ENCODE data around the gene ME2.
"Not testable (repeated sequence)": the region's sequence is repeated elsewhere in the genome, so short reads cannot be mapped to it uniquely, and the experiment has no call there.

ME2 gene

DNA sequence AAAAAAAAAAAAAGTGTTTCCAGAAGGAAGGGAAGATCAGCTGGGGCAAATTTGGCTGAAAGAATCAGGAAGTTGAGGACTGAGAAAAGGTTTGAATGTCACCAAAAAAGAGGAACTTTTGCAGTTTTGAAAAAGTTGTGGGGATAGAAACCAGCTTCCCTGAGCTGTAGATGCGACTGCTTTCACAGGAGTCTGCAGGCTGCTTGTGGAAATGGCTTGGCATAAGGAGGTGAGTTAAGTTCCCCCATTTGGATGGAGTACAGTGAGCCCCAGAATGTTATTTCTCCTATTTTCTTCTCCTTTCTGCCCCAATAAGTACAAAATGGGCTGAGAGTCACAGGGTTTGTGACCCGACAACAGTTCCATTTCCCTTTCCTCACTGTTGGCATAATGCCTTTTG is 16.5 kb upstream of the ME2 start:
- no peak for DNase-seq (ENCODE audit: low spot score)

DNA sequence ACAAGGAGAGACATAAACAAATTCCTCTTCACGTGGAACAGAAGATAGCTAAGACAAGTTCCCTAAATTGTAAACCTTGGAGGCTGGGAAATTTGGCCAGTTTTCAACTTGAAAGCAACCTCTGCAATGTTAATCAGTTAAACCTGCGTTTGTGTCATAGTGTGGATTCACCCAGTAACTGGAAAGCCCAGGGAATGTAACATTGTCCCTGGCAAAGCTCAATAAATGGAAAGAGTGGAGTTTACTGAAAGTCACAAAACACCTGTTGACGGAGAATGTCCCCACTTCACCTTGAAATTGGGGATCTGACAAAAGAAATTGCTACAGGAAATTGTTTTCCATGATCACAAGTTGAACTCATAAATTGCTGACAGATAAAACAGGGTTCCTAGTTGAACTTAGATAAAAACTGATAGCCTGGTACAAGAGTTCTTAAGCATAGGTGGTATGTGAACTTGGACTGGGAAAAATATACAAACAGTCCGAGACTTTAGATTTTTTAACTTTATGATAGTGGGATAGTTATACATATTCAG is 15.0 kb upstream of the ME2 start:
- no peak for DNase-seq (ENCODE audit: low spot score)

DNA sequence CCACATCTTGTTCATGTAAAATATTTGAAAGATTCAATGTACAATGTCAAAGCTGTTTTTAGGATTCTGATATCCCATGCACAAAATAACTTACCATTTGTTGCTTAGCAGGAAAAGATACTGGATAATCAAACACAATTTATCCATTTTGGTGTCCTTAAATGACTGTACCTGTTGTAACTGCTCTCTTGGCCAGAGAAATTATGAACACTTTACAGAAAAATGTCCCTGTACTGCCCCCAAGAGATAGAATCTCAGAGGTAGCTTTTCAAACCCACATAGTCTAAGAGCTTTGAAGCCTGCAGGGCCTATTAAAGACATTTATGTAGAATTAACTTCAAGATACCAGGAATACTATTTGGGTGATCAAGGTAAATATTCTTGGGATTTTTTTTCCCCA is 12.2 kb upstream of the ME2 start:
- DNase-seq (ENCODE audit: low spot score) = no peak

DNA sequence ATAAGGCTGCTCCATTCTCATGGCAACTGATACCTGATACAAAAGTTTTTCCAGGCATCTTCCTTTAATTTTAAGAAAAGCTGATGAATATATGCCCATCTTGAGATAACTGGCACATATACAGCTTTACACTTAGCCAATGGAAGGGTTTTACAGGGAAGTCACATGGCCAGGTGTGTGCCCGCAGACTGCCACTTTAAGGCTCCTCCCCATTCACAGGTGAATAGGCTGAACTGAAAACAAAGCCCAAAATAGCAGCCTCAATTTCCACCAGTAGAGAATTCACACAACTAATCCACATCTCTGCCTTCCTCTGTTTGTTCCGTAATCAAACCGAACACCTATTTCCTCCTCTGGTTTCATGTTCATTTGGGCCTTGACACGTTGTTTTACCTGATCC is 9.8 kb upstream of the ME2 start:
- DNase-seq (ENCODE audit: low spot score) = no peak

DNA sequence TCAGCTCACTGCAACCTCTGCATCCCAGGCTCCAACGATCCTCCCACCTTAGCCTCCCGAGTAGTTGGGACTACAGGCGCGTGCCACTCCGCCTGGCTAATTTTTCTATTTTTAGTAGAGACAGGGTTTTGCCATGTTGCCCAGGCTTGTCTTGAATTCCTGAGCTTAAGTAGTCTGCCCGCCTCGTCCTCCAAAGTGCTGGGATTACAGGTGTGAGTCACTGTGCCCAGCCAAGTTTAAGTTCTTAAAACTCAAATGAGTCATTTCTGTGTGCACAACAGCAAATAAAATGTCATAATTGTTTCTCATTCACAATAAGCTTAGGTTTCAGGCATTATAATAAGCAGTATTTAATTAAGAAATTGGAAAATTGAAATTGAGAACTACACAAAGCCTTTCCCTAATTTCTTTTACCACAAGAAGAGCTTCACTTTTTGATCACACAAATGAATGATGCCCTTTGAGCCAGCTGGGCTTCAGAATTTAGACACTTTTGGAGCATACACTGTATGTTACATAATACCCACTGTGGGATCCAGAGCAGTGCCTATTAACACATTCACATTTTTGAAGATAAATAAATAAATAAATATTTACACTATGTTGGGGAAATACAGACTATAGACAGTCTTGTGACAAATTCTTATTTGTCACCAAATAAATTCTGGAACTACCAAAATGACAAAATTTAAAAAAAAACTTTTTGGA is 8.6 kb upstream of the ME2 start:
- DNase-seq (ENCODE audit: low spot score) = no peak

DNA sequence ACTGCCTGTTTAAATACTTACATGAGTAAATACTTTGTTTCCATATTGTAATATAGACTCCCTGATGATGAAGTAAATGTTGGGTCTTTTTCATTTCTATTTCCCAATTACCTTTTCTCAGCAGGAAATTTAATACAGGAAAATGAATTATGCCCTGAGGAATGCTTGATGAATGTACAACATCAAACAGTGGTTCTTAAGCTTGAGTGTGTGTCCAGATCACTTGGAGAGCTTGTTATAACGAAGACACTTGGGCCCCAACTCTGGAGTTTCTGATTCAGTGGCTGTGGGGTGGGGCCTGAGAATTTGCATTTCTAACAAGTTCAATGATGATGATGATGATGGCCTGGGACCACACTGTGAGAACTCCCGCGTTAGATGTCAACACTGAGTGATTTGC is 7.1 kb upstream of the ME2 start:
- DNase-seq (ENCODE audit: low spot score) = no peak

DNA sequence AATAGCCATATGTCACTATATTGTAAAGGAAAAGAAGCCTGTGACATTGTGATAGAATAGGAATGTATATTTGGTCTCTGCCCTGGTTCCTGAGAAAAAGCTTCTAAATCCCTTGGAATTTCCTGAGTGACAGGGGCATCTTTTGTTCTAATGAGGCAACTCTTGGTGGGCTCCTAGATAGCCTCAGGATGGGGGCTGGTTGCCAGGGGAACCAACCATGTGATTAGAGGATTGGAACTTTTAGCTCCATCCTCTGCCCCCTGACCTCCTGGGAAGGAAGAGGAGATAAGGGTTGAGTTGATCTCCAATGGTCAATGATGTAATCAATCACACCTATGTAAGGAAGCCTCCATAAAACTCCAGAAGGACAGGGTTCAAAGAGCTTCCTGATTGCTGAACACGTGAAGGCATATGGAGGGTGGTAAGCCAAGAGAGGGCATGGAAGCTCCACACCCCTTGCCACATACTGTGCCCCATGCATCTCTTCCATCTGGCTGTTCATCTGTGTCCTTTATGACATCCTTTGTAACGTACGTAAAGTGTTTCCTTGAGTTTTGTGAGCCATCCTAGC is 2.9 kb upstream of the ME2 start:
- DNase-seq (ENCODE audit: low spot score) = no peak

DNA sequence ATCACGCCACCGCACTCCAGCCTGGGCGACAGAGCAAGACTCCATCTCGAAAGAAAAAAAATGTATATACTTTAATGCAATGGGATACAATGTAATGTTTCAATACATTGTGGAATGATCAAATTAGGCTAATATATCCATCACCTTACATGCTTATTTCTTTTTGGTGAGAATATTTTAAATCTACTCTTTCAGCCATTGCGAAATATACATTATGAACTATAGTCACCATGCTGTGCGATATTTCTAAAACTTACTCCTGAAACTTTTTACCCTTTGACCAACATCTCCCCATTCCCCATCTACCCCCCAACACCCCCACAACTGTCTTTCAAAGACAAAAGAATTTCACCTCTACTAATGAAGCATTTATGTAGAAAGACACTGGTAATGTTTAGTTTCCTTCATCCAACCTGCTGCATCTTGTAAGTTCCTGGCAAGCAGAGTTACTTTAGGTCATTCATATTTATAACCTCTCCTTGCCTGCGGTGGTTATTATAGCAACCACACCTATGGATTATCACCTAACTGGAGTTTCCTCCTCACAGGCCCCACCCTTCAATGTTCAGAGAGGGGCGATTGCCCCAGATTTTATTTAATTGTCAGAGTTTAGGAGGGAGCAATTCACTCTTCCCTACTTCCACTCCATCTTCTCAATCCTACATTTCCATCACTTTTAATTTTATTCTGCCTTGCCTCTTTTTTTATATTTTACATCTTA is 1.2 kb upstream of the ME2 start:
- no peak for DNase-seq (ENCODE audit: low spot score)

DNA sequence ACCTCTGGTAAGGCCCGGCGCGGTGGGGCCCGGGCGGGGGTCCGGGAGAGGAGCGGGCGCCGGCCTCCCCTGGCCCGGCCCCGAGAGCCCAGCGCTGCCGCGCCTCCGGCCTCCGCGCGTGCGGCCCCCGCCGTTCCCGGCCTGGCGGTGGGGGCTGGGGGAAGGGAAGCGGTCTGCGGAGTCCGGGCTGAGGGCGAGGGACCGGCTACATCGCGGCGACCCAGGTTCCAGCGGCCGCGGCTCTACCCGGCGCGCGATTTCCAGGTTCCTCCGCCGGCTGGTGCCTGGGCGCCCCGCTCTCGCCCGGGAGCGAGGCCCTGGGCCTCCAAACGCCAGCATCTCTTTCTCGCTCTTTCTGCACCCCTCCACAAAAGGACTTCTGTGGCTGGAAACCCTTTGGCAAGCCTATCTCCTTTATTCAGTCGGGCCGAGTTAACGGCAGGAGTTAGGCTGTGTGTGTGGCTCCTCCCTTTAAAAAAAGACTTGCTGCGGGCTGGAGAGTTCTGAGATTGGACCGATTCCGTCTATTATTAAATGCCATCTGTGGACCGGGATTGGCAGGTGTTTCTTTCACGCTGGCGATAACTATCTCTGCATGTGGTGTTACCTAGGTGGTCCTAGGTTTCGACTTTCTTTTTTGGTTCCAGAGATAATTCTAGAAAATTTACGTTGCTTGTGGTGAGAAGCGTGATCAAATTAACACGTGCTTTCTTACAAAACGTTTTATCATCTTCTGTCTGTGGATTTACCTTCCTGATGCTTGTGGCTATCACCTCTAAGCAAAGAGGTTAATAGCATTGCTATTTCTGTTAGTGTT is 592 bp downstream of the ME2 start:
- DNase-seq (ENCODE audit: low spot score) = peak; percentile 11

DNA sequence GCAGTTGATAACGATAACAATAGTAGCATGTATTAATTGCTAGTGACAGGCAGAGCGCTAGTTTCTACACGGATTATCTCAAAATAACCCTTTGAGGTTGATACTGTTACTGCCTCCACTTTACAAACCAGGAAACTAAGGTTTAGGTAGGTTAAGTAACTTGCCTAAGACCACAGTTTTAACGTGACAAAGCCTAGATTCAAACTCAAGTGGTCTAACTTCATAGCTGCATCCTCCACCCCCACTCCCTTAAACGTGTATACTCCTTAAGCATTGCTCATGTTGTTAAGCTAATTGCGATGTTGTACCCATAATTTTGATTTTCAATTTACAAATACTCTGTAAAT is 1.2 kb downstream of the ME2 start:
- DNase-seq (ENCODE audit: low spot score) = no peak

DNA sequence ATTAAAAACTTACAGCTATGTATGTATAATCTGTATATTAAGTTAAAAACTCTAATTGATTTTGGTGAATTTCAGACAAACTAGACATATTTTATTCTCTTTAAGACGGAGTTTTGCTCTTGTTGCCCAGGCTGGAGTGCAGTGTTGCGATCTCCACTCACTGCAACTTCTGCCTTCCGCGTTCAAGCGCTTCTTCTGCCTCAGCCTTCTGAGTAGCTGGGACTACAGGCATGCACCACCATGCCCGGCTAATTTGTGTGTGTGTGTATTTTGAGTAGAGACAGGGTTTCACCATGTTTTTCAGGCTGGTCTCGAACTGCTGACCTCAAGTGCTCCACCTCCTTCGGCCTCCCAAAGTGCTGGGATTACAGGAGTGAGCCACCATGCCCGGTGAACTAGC is 2.0 kb downstream of the ME2 start:
- DNase-seq (ENCODE audit: low spot score) = not testable (repeated sequence)

DNA sequence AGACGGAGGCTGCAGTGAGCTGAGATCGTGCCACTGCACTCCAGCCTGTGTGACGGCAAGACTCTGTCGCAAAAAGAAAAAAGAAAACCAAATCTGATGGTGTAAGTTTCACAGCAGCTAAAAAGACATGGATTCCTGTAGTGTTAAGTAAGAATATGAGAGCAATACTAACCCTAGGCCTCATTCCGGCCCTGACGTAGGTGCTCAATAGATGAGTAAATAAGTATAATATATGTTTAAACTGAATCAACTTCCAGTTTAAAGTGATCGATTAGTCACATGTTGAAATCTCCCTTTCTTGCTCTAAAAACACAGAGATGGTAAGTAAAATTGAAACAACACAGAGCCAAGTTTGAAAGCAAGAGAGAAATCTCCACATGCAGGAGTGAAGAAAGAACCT is 8.0 kb downstream of the ME2 start:
- no peak for DNase-seq (ENCODE audit: low spot score)

DNA sequence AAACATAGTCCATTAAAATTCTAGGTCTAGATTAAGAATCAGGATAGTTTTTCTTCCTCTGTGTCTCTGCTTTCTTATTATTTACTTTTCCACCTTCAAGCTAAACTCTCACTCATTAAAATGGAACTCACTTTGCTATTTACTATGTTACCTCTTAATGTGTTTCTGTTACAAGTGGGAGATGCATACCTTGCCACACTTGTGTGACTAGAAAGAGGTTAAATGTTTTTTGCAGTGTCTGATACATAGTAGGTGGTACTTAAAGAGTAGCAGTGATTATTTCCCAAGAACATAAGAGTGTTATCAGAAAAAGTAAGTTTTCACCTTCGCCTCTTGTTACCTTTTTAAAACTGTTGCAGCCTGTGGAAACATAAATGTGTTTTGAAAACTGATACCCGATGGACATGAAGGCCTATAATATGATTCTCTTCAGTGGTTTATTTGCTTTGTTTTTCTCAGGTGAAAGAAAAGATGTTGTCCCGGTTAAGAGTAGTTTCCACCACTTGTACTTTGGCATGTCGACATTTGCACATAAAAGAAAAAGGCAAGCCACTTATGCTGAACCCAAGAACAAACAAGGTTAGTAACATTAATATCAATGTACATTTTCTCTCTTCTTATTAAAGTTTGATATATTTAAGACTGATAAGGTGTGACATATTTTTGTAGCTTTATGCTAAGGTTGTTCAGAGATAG is 16.6 kb downstream of the ME2 start:
- no peak for DNase-seq (ENCODE audit: low spot score)

DNA sequence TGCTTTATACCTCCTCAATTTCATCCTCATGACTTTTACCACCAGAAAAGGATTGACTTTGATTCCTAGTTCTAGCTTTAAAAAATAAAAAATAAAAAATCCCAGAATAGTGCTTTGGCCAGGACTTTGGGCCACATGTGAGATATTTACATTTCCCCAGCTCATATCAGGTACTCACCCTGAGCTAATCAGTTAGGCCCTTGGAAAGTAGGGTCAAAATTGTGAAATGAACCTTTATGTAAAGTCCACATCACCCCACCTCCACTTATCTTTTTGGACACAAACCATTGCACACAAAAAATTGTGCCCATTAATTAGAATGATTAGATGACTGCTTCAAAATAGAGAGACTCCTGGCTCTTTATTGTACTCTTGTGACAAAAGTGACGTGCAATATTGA is 17.2 kb downstream of the ME2 start:
- DNase-seq (ENCODE audit: low spot score) = no peak

DNA sequence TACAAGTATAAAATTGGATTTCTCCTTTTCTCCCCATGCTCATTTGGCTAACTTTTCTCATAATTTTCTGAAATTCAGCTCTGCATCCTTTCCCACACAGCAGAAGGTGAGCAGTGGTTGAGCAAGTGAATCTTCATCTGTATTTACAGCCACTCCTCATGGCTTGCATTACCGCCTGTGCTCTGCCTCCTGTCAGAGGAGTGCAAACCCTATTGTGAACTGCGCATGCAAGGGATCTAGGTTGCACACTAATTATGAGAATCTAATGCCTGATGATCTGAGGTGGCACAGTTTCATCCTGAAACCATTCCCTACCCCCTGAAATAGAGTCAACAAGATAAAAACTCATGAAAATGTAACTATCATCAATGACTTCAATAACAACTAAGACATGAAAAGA is 20.0 kb downstream of the ME2 start:
- DNase-seq (ENCODE audit: low spot score) = no peak

DNA sequence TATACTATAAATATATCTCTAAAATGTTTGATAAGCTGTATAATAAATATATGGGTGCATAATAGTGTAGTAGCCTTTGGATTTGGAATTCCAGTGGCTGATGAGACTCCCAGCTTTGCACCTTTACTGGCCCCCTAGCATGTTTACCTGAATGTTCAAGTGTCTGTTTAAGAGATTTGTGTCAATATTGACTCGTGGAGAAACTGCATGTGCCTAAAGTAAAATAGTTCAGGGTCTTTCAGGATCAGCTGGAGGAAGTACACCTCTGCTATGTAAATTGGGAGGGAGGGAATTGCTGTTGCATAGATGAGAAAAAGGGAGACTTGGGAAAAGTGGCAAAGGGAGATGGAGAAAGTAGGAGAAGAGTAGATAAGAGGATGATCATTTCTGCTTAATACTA is 23.9 kb downstream of the ME2 start:
- no peak for DNase-seq (ENCODE audit: low spot score)

DNA sequence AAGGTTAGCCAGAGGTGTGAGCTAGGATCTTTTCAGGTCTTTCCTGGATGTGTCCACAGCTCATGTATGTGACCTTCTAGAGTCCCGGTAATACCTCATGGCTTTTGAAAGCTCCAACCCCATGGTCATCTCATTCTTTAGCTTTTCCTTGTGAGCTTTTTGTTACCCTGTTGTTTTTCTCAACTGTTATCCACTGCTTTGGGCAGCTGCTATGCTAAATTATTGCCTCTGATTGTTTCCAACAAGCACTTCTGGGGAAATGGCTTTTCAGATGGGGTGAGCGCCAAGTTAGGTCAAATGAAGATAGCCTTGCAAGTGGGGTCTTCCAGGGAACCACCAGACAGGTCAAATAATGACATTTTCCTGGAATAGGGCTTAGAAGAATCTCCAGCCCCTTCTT is 27.9 kb downstream of the ME2 start:
- DNase-seq (ENCODE audit: low spot score) = no peak

DNA sequence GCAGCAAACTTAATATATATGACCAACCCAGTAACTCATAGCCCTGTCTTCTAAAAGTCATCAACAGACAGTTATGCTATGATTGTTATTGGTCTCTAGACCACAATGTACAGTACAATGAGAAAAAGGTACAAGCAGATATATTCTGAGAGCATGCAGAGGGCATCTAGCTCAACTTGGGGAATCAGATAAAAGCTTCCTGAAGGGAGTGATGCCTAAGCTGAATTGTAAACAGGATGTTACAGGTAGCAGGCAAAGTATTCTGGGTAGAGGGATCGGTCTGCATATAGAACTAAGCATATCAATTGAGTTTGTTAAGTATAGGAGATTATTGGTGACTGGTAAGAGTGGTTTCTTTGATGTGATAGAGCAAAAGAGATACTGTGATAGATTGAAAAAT is 30.3 kb downstream of the ME2 start:
- no peak for DNase-seq (ENCODE audit: low spot score)

DNA sequence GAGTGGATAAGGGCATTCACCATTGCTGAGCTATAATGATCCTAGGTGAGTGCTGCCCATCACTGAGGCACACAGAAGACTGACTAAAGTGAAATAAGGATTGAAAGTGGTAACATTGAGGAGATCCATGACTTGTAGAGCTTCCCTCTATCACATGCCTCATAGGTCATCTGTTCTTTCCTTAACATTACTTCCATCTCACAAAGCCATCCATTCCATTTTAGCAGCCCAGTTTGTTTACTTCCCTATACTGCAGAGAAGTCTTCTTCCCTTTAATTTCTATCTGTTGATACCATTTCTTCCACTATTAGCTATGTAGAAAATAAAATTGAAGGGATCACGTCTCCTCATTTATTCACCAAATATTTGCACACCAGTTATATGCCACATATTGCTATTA is 32.1 kb downstream of the ME2 start:
- no peak for DNase-seq (ENCODE audit: low spot score)

DNA sequence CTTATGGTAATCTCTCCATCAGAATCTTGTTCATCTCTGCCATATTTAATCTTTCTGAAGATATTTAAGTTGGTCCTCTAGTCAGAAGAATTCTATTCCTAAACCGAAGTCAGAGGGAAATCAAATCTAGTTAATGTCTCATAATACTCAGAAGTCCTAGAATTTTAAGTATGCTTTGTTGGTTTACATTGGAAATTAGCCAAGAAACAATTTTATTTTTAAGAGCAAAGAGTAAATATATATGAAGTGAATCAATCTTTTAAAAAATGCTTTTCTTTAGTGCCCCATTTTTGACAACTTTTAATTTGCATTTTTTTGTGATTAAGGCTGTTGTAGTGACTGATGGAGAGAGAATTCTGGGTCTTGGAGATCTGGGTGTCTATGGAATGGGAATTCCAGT is 38.1 kb downstream of the ME2 start:
- no peak for DNase-seq (ENCODE audit: low spot score)

DNA sequence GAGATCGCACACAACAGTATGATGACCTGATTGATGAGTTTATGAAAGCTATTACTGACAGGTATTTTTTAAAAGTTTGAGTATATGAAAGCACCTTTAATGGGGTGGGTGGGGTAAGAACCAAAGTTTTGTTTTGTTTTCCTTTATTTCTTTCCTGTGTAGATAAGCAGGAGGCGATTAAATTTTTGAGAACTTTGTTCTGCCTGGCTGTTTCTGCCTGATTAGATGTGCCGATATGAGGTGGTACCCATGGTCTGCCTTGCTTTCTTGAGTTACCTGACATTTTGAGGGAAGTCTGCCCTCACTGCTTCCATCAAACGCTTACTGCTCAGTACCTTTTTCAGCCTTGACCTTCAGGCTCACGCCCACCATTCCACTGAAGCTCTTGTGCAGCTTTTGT is 39.2 kb downstream of the ME2 start:
- no peak for DNase-seq (ENCODE audit: low spot score)

DNA sequence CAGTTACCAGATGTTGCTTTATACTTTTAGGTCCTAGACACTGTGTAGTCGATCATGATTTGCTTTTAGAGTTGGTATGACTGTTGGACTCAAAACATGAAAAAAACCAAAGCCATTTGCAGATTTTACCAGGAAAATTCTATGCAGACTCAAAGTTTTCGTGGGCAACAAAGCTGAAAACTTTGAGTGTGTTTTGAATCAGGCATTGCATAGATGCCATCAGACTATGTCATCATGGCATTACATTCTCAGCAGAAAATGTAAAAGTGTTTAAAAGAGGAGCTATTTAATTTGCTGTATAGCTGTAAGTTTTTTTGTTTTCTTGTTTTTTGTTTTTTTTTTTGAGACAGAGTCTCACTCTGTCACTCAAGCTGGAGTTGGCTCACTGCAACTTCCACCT is 45.5 kb downstream of the ME2 start:
- DNase-seq (ENCODE audit: low spot score) = no peak
